Progenitor cell of endocrine pancreas (in vitro differentiated cells): ENCODE data around the gene ATP2A3. TPM values are rescaled to one million over a fixed set of nuclear protein-coding genes. Genes with fewer than 3 reads are reported as not detected.

Source experiments
- DNase-seq: peaks from one replicate; pipeline ENCODE4 v3.0.0; 2021; ENCODE audit warnings: low spot score; ENCODE audit not compliant: unreplicated experiment
- H3K27ac Mint-ChIP-seq: 2 replicates; pipeline ENCODE4 v1.8.0; 2021; ENCODE audit warnings: mild to moderate bottlenecking, moderate library complexity, mixed read lengths
- H3K27me3 Mint-ChIP-seq: 2 replicates; pipeline ENCODE4 v1.8.0; 2021; ENCODE audit warnings: mixed read lengths
- H3K36me3 Mint-ChIP-seq: 2 replicates; pipeline ENCODE4 v1.8.0; 2022; ENCODE audit warnings: mixed read lengths; ENCODE audit not compliant: insufficient read depth
- H3K4me1 Mint-ChIP-seq: 2 replicates; pipeline ENCODE4 v1.8.0; 2021; ENCODE audit warnings: low read depth, mixed read lengths
- H3K4me3 Mint-ChIP-seq: 2 replicates; pipeline ENCODE4 v1.8.0; 2021; ENCODE audit warnings: low read depth, mild to moderate bottlenecking, moderate library complexity, mixed read lengths
- H3K9me3 Mint-ChIP-seq: 2 replicates; pipeline ENCODE4 v1.8.0; 2021; ENCODE audit warnings: low read depth, mixed read lengths
- total RNA-seq: library from RNA; stranded (reverse); gene quantifications from 2 replicates; pipeline ENCODE4 v1.2.1, GENCODE V29; 2021
- TF ChIP-seq, protein P1 (sequence below): fragments of 200-600 bp; sonication (generic); IDR thresholded peaks from one replicate; pipeline ENCODE4 v1.5.0; 2021; ENCODE audit warnings: antibody characterized with exemption, mild to moderate bottlenecking; ENCODE audit not compliant: unreplicated experiment

The ATP2A3 gene
- total RNA-seq, 1 donor from 2014 or later, result 59.2 TPM

DNA sequence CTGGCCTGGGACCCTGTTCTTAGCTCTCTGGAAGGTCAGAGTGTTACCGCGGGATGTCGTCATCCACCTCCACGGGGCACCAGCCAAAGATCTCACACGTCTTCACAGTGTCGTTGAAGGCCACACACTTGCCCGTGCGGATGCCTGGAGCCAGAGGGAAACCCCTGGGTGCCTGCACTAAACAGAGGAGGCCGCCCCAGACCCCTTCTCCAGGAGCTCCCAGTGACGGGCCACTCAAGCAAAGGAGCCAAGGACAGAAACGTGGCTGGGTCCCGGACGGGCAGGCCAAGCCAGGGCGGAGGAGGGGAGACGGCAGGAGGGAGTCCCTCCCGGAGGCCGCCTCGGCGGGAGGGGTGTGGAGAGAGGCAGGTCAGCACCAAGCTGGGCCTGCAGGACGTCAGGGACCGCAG, 60.4 kb downstream of the ATP2A3 start:
- Mint-ChIP-seq H3K27me3 (peaks cover 8% of the 10 kb centered on the region), H3K27ac (peak overlapping the region; percentile 52), H3K4me3 (no peak overlapping the region), H3K4me1 (peaks cover 2% of the 10 kb centered on the region), H3K9me3 (no peaks in the 10 kb centered on the region), H3K36me3 (no peaks in the 10 kb centered on the region)
- TF ChIP-seq, protein P1, sequence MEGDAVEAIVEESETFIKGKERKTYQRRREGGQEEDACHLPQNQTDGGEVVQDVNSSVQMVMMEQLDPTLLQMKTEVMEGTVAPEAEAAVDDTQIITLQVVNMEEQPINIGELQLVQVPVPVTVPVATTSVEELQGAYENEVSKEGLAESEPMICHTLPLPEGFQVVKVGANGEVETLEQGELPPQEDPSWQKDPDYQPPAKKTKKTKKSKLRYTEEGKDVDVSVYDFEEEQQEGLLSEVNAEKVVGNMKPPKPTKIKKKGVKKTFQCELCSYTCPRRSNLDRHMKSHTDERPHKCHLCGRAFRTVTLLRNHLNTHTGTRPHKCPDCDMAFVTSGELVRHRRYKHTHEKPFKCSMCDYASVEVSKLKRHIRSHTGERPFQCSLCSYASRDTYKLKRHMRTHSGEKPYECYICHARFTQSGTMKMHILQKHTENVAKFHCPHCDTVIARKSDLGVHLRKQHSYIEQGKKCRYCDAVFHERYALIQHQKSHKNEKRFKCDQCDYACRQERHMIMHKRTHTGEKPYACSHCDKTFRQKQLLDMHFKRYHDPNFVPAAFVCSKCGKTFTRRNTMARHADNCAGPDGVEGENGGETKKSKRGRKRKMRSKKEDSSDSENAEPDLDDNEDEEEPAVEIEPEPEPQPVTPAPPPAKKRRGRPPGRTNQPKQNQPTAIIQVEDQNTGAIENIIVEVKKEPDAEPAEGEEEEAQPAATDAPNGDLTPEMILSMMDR, result no peak
- DNase-seq, result no peak

DNA sequence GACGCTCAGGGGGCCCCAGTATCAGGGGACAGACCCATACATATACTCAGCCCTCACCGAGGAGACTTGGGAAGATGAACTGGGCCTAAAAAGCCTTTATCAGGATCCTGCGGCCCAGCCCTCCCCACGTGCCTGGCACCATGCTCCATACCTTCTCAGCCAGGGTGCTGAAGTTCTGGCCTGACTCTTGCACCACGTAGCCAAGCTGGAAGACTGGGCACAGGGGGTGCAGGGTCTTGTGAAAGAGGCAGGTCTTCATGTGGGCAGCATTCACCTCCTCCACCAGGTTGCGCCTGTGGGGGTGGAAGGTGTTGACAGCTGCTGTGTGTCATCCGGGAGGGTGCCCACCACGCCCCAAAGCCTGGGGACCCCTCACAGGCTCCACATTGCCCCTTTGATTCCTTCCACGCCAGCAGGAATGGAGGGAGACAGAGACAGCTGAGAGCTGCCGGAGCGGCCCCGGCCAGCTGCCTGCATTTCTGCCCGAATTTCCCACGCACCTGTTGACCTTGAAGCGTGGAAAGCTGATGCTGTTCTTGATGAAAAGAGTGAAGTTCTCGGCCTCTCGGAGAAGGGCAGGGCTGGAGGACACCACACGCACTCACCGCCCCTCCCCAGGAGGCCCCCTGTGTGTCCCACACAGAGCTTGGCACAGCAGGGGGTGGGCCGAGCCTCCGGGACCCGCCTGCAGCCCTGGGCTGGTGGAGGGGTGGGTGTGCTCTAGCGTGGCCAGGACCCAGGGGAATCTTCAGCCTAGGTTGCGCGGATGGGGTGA, 61.0 kb downstream of the ATP2A3 start:
- Mint-ChIP-seq H3K4me1 (peaks cover 2% of the 10 kb centered on the region), H3K27ac (no peak overlapping the region), H3K9me3 (no peaks in the 10 kb centered on the region), H3K36me3 (no peaks in the 10 kb centered on the region), H3K27me3 (peaks cover 9% of the 10 kb centered on the region), H3K4me3 (no peak overlapping the region)
- TF ChIP-seq, protein P1, result no peak
- no peak for DNase-seq

DNA sequence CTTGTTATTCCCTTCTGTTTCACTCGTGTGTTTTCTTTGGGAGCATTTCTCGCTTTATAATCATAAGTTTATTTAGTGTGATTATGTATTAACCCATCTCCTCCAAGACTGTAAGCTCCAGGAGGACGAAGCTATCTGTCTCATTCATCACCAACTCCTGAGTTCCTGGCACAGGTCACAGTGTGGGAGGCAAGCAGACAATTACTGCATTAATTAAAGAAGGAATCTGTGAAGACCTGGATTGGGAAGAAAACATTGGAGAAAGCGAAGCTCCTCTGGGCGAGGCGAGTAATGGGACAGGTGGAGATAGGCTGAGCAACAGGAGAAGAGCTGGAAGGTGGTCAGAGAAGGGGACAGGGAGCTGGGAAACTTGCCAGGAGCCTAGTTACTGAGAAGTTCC, 63.6 kb downstream of the ATP2A3 start:
- peaks cover 2% of the 10 kb centered on the region for H3K4me1 Mint-ChIP-seq
- TF ChIP-seq, protein P1, result no peak

DNA sequence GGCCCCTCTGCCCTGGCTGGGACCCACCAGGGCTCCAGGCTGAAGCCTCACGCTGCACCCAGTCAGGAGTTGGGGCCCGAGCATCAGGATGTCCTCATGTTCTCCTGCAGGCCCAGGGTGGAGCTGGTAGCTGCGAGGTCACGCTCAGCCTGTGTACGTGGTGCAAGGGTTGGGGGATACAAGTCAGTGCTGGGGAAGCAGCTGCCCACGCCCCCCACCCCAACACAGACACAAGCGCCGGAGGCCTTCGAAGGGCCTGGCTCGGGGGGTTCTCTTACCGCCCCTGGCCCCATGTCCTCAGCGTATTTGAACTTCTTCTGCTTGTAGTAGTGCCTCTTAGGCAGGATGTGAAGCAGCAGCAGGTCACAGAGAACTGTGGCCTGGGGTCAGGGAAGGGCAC, 66.5 kb downstream of the ATP2A3 start:
- DNase-seq, result no peak
- H3K4me1 Mint-ChIP-seq, result peaks cover 6% of the 10 kb centered on the region
- no peak overlapping the region for H3K27ac Mint-ChIP-seq
- TF ChIP-seq, protein P1, result no peak
- H3K4me3 Mint-ChIP-seq, result no peak overlapping the region
- H3K9me3 Mint-ChIP-seq, result no peaks in the 10 kb centered on the region
- peaks cover 14% of the 10 kb centered on the region for H3K27me3 Mint-ChIP-seq
- no peaks in the 10 kb centered on the region for H3K36me3 Mint-ChIP-seq

More for the DNA sequence above, 63.6 kb downstream of the ATP2A3 start:
- H3K4me3 Mint-ChIP-seq, result no peak overlapping the region
- no peak for DNase-seq
- peaks cover 14% of the 10 kb centered on the region for H3K27me3 Mint-ChIP-seq
- H3K36me3 Mint-ChIP-seq, result no peaks in the 10 kb centered on the region
- H3K9me3 Mint-ChIP-seq, result no peaks in the 10 kb centered on the region
- peak overlapping the region; percentile 65 for H3K27ac Mint-ChIP-seq

DNA sequence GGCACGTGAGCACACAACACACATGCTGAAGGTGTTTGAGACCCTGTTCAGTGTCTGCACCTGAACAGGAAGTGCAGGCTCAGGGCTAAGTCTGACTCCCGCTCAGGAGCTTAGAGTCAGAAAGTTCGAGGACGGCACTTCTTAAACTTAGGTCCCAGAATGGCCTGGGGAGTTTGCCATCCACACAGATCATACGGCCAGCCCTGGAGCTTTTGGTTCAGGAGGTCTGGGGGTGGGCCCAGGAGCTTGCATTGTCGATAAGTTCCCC, 67.3 kb downstream of the ATP2A3 start:
- no peak for DNase-seq
- no peak overlapping the region for H3K4me3 Mint-ChIP-seq
- no peak overlapping the region for H3K27ac Mint-ChIP-seq
- H3K36me3 Mint-ChIP-seq, result no peaks in the 10 kb centered on the region
- H3K27me3 Mint-ChIP-seq, result peaks cover 17% of the 10 kb centered on the region
- TF ChIP-seq, protein P1, result no peak
- H3K9me3 Mint-ChIP-seq, result no peaks in the 10 kb centered on the region
- peaks cover 6% of the 10 kb centered on the region for H3K4me1 Mint-ChIP-seq
